Karpas-422 (cell line): ENCODE results near the gene SLC26A1. TPM values are rescaled to one million over a fixed set of nuclear protein-coding genes. Genes with fewer than 3 reads are reported as not detected.

Experiments
- DNase-seq: peaks from one replicate; pipeline ENCODE4 v3.0.0-alpha.2; 2015
- H2AFZ ChIP-seq: fragments of 200-600 bp; sonication (generic); 2 replicates; pipeline ENCODE4 v1.6.1; 2014; ENCODE audit warnings: antibody characterized with exemption, low read length, mixed read lengths
- H3K27ac ChIP-seq: fragments of 200-600 bp; sonication (generic); 2 replicates; pipeline ENCODE4 v1.5.1; 2014; ENCODE audit warnings: mild to moderate bottlenecking, low read length, moderate library complexity
- H3K27me3 ChIP-seq: fragments of 200-600 bp; sonication (generic); 2 replicates; pipeline ENCODE4 v1.6.1; 2014; ENCODE audit warnings: low read length, mixed read lengths
- H3K36me3 ChIP-seq: fragments of 200-600 bp; sonication (generic); 2 replicates; pipeline ENCODE4 v1.6.1; 2014; ENCODE audit warnings: low read length, mixed read lengths; ENCODE audit not compliant: insufficient read depth
- H3K4me1 ChIP-seq: fragments of 200-600 bp; sonication (generic); 2 replicates; pipeline ENCODE4 v1.6.1; 2014; ENCODE audit warnings: mild to moderate bottlenecking, low read length, mixed read lengths
- H3K4me2 ChIP-seq: fragments of 200-600 bp; sonication (generic); 2 replicates; pipeline ENCODE4 v1.6.1; 2014; ENCODE audit warnings: low read length, low read depth, mild to moderate bottlenecking; ENCODE audit not compliant: poor library complexity, severe bottlenecking
- H3K4me3 ChIP-seq: fragments of 200-600 bp; sonication (generic); 2 replicates; pipeline ENCODE4 v1.5.1; 2014; ENCODE audit warnings: mild to moderate bottlenecking, antibody characterized with exemption, low read length, mixed read lengths
- H3K79me2 ChIP-seq: fragments of 200-600 bp; sonication (generic); 2 replicates; pipeline ENCODE4 v1.6.1; 2014; ENCODE audit warnings: mild to moderate bottlenecking, low read length, mixed read lengths
- H3K9ac ChIP-seq: fragments of 200-600 bp; sonication (generic); 2 replicates; pipeline ENCODE4 v1.6.0; 2014; ENCODE audit warnings: low read length
- H3K9me2 ChIP-seq: fragments of 200-600 bp; sonication (generic), shearing (Covaris generic); replicated peaks from 2 replicates; pipeline ENCODE4 v1.6.0; 2014; ENCODE audit warnings: mild to moderate bottlenecking, low read length, moderate library complexity; ENCODE audit not compliant: insufficient read depth
- H3K9me3 ChIP-seq: fragments of 300-700, 200-600 bp; sonication (generic); 2 replicates; pipeline ENCODE4 v1.6.1; 2014; ENCODE audit warnings: low read length, mixed read lengths
- H4K20me1 ChIP-seq: fragments of 200-600 bp; sonication (generic); 2 replicates; pipeline ENCODE4 v1.6.1; 2014; ENCODE audit warnings: mild to moderate bottlenecking, antibody characterized with exemption, low read length, low read depth; ENCODE audit not compliant: insufficient read depth
- total RNA-seq: library from RNA; depleted of rRNA; stranded (reverse); fragments of >200 nt; shearing (Covaris generic); gene quantifications from 2 replicates; pipeline ENCODE4 v1.2.3, GENCODE V29; 2014; ENCODE audit warnings: low replicate concordance

SLC26A1 gene
- total RNA-seq, 1 experiment from 2014 or later = not detected

GRCh38 chr4:968621-969394, 24.4 kb downstream of the SLC26A1 start:
- Histone ChIP-seq H3K4me1 (peaks cover 10% of the 10 kb centered on the region), H3K27me3 (no peaks in the 10 kb centered on the region), H2AFZ (no peak overlapping the region), H3K36me3 (no peaks in the 10 kb centered on the region), H3K4me3 (no peak overlapping the region), H3K9me2 (no peaks in the 10 kb centered on the region), H3K79me2 (no peaks in the 10 kb centered on the region), H4K20me1 (peaks cover 12% of the 10 kb centered on the region; the same call in 1 of the 2 replicates), H3K9me3 (no peaks in the 10 kb centered on the region), H3K27ac (no peak overlapping the region), H3K9ac (no peak overlapping the region), H3K4me2 (no peak overlapping the region)
- no peak for DNase-seq

- Histone ChIP-seq H3K4me1 (peaks cover 10% of the 10 kb centered on the region), H4K20me1 (peaks cover 12% of the 10 kb centered on the region; the same call in 1 of the 2 replicates), H3K27ac (no peak overlapping the region), H3K4me3 (no peak overlapping the region), H3K27me3 (no peaks in the 10 kb centered on the region), H3K36me3 (no peaks in the 10 kb centered on the region), H3K4me2 (no peak overlapping the region), H3K79me2 (no peaks in the 10 kb centered on the region), H3K9ac (no peak overlapping the region), H3K9me2 (no peaks in the 10 kb centered on the region), H3K9me3 (no peaks in the 10 kb centered on the region), H2AFZ (no peak overlapping the region)
- DNase-seq = no peak
Observed at GRCh38 chr4:968221-968620, 25.0 kb downstream of the SLC26A1 start.

- Histone ChIP-seq H3K4me2 (no peak overlapping the region), H3K27ac (no peak overlapping the region), H3K79me2 (no peaks in the 10 kb centered on the region), H4K20me1 (peaks cover 10% of the 10 kb centered on the region; the same call in 1 of the 2 replicates), H3K4me1 (peaks cover 5% of the 10 kb centered on the region), H3K9me3 (no peaks in the 10 kb centered on the region), H3K27me3 (no peaks in the 10 kb centered on the region), H3K4me3 (no peak overlapping the region), H3K9ac (no peak overlapping the region), H2AFZ (no peak overlapping the region), H3K36me3 (no peaks in the 10 kb centered on the region), H3K9me2 (no peaks in the 10 kb centered on the region)
- DNase-seq = no peak
Observed at GRCh38 chr4:967113-968104, 25.8 kb downstream of the SLC26A1 start.

DNA sequence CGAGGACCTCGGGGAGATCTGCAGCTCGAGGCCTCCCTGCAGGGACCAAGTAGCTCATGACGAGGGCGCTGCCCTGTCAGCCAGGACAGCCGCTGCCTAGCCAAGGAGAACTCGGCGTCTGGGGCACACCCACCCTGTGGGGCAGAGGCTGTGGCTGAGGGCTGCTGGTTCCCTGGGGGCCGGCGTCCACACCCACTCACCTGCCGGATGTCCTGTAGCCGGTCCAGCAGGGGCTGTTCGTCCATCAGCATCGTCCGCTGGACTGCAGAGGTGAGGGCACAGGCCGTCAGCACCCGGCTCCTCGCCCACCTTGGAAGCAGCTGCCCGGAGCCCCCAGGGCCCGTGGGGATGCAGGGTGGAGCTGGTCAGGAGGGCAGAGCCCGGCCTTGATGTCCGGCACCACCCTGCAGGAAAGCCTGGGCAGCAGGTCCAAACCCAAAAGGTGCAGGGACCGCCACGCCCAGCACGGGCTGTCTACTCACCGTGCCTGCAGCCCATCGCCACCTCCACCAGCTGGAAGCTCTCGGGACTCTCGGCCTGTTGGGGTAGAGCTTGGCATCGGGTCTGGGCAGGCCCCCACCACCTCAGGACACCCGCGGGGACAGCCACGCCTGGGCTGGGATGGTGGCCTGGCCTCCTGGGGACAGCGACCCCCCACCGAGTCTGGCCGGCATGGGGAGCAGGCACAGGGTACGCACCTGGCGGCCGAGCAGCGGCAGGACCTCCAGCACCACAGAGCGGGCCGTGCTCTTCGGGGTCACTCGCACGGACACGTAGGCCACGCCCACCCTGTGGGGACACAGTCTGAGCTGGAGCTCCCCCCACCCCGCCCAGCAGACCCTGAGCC, 26.7 kb downstream of the SLC26A1 start:
- H2AFZ ChIP-seq = no peak overlapping the region
- H3K4me2 ChIP-seq = no peak overlapping the region
- no peaks in the 10 kb centered on the region for H3K4me1 ChIP-seq
- DNase-seq = no peak
- H3K9me3 ChIP-seq = no peaks in the 10 kb centered on the region
- H3K4me3 ChIP-seq = no peak overlapping the region
- no peaks in the 10 kb centered on the region for H3K9me2 ChIP-seq
- H3K36me3 ChIP-seq = no peaks in the 10 kb centered on the region
- H3K27ac ChIP-seq = no peak overlapping the region
- peaks cover 4% of the 10 kb centered on the region; the same call in 1 of the 2 replicates for H4K20me1 ChIP-seq
- no peak overlapping the region for H3K9ac ChIP-seq
- no peaks in the 10 kb centered on the region for H3K27me3 ChIP-seq
- no peaks in the 10 kb centered on the region for H3K79me2 ChIP-seq

DNA sequence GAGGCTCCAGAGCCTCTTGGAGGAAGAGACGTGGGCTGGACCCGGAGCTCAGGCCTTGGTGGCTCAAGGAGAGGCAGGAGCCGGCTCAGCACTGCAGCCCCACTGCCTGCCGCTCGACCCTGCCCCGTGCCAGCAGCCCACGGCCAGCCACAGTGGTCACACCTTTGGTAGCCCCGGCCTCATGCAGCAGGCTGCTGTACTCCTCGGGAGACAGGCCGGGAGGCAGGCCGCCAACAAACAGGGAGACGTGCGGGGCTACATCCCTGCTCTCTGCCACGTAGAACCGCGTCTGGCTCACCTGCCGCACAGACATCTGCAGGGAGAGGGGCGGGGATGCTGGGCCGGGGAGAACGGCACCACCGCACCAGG, 27.5 kb downstream of the SLC26A1 start:
- no peaks in the 10 kb centered on the region for H3K36me3 ChIP-seq
- H2AFZ ChIP-seq = no peak overlapping the region
- DNase-seq = no peak

GRCh38 chr4:965048-965765, 28.0 kb downstream of the SLC26A1 start:
- H4K20me1 ChIP-seq = no peaks in the 10 kb centered on the region
- no peaks in the 10 kb centered on the region for H3K4me1 ChIP-seq
- H3K36me3 ChIP-seq = no peaks in the 10 kb centered on the region

More for the DNA sequence above, 27.5 kb downstream of the SLC26A1 start:
- no peaks in the 10 kb centered on the region; the same call in 1 of the 2 replicates for H4K20me1 ChIP-seq
- H3K4me2 ChIP-seq = no peak overlapping the region
- H3K9ac ChIP-seq = no peak overlapping the region
- no peaks in the 10 kb centered on the region for H3K9me3 ChIP-seq
- no peaks in the 10 kb centered on the region for H3K9me2 ChIP-seq
- H3K27ac ChIP-seq = no peak overlapping the region
- no peak overlapping the region for H3K4me3 ChIP-seq
- no peaks in the 10 kb centered on the region for H3K4me1 ChIP-seq
- no peaks in the 10 kb centered on the region for H3K27me3 ChIP-seq
- no peaks in the 10 kb centered on the region for H3K79me2 ChIP-seq

GRCh38 chr4:964346-965025, 28.7 kb downstream of the SLC26A1 start:
- DNase-seq = no peak
- H3K4me3 ChIP-seq = no peak overlapping the region
- no peak overlapping the region for H3K27ac ChIP-seq
- H3K9me2 ChIP-seq = no peaks in the 10 kb centered on the region
- no peaks in the 10 kb centered on the region for H3K4me1 ChIP-seq
- H3K36me3 ChIP-seq = no peaks in the 10 kb centered on the region
- no peak overlapping the region for H3K9ac ChIP-seq
- no peaks in the 10 kb centered on the region for H3K27me3 ChIP-seq
- H3K79me2 ChIP-seq = no peaks in the 10 kb centered on the region
- no peak overlapping the region for H3K4me2 ChIP-seq
- H2AFZ ChIP-seq = no peak overlapping the region
- no peaks in the 10 kb centered on the region for H3K9me3 ChIP-seq
- H4K20me1 ChIP-seq = no peaks in the 10 kb centered on the region

More at GRCh38 chr4:965048-965765, 28.0 kb downstream of the SLC26A1 start:
- H3K27ac ChIP-seq = no peak overlapping the region
- H2AFZ ChIP-seq = no peak overlapping the region
- no peaks in the 10 kb centered on the region for H3K9me2 ChIP-seq
- DNase-seq = no peak
- H3K9me3 ChIP-seq = no peaks in the 10 kb centered on the region
- H3K4me2 ChIP-seq = no peak overlapping the region
- no peak overlapping the region for H3K9ac ChIP-seq
- no peak overlapping the region for H3K4me3 ChIP-seq
- H3K27me3 ChIP-seq = no peaks in the 10 kb centered on the region
- H3K79me2 ChIP-seq = no peaks in the 10 kb centered on the region
